ENCODE measurements around the gene PDE1C.

DNA sequence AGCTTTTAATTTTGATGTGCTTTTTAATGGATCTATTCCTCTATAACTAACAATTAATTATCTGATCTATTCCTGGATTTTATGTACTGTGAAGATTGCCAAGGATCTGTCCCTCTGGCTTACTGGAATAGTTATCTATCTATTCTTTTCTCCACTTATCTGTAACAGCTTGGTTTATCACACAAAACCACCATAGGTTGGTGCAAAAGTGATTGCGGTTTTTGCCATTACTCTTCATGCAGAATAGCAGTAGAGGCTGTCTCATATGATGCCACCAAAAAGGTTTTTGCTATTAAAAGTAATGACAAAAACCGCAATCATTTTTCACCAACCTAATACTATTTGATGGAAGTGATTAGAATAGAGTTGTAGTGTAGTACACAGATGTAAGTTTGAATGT is 115.7 kb downstream of the PDE1C start:
- TF ChIP-seq, protein P1, sequence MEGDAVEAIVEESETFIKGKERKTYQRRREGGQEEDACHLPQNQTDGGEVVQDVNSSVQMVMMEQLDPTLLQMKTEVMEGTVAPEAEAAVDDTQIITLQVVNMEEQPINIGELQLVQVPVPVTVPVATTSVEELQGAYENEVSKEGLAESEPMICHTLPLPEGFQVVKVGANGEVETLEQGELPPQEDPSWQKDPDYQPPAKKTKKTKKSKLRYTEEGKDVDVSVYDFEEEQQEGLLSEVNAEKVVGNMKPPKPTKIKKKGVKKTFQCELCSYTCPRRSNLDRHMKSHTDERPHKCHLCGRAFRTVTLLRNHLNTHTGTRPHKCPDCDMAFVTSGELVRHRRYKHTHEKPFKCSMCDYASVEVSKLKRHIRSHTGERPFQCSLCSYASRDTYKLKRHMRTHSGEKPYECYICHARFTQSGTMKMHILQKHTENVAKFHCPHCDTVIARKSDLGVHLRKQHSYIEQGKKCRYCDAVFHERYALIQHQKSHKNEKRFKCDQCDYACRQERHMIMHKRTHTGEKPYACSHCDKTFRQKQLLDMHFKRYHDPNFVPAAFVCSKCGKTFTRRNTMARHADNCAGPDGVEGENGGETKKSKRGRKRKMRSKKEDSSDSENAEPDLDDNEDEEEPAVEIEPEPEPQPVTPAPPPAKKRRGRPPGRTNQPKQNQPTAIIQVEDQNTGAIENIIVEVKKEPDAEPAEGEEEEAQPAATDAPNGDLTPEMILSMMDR (conservative IDR thresholded peaks at IDR 0.05; ENCODE audit: low read length), result no peak
- TF ChIP-seq EZH2phosphoT487 (IDR thresholded peaks at IDR 0.05; ENCODE audit: borderline replicate concordance, low read depth, low read length), result no peak
